GM18519 (cell line): ENCODE measurements around the gene ZYG11A.
A peak's percentile ranks its signal among the peaks of the same experiment; 100 is the strongest.
"Not testable (repeated sequence)": the region's sequence is repeated elsewhere in the genome, so short reads cannot be mapped to it uniquely, and the experiment has no call there.

Source experiments
- ATAC-seq: cut with Tn5 transposase; IDR thresholded peaks from one replicate; pipeline ENCODE4 v1.9.1; 2021; ENCODE audit warnings: mild to moderate bottlenecking, moderate library complexity; ENCODE audit not compliant: unreplicated experiment, low FRiP score

The ZYG11A gene

DNA sequence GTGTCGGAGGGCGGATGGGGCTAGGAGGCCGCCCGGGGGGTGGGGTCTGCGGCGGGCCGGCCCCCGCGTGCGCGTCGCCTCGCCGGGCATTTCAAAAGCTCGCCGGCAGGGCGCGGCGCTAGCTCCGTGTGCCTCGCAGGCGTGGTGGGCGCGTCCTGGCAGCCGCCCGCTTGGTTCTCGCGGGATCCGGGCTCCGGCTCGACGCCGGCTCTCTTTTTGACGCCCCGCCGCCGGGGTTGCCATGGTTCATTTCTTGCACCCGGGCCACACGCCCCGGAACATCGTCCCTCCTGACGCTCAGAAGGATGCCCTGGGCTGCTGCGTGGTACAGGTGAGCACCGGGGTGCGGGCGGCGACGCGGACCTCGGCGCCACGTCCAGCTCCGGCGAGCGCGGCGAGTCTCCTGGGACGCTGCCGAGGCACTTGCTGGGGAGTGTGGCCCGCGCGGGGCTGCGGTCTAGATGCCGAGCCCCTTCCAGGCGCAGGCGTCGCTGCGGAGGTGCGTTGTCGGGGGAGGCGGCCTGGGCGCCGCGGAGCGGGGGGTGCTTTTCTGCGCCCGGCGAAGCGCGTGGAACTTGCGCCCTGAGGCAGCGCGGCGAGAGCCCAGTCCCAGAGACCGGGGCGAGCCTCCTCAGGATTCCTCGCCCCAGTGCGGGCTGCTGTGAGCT, at the start of gene ZYG11A:
Gene ZYG11A, plus strand, starts transcription at position 118 of the 668 bp plus-strand sequence. Its CDS starts 124 bp downstream, at position 242.
- no peak for ATAC-seq

DNA sequence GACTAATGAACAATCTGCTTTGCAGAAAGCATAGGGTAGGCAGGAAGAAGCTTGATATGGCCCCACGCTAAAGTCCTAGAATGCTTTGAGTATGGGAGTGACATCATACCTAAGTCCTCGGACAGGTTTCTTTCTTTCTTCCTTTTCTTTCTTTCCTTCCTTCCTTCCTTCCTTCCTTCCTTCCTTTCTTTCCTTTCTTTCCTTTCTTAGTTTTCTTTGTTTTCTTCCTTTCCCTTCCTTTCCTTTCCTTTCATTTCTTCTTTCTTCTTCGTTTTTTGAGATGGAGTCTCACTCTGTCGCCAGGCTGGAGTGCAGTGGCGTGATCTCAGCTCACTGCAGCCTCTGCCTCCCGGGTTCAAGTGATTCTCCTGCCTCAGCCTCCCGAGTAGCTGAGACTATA, 48.8 kb upstream of the ZYG11A start:
- not testable (repeated sequence) for ATAC-seq

GRCh38 chr1:52795464-52795863, 47.1 kb upstream of the ZYG11A start:
- ATAC-seq = no peak

DNA sequence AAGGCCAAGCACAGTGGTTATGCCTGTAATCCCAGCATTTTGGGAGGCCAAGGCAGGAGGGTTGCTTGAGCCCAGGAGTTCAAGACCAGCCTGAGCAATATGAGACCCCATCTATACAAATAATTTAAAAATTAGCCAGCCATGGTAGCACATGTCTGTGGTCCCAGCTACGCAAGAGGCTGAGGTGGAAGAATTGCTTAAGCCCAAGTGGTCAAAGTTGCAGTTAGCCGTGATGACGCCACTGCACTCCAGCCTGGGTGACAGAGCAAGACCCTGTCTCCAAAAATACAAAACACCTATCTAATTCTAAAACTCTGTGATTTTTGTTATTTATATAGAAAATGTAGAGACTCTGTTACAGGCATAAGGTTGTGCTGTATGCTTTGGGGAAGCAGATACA, 44.2 kb upstream of the ZYG11A start:
- ATAC-seq = no peak

DNA sequence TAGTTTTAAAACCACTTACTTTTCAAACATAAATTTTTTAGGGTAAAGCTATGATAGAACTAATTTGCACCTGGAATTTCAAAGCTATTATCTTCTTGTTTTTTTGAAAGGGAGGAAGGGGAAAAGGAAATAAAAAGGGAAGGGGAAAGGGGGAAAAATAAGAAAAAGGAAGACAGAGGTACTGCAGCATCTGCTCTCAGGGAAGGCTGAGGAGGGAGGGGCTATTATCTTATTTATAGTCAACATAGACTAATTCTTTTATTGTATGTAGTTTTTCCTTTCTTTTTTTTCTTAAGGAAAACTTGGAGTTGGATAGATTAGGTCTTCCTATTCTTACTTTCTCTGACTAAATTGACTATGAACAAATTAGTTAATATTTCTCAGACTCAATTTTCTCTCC, 41.5 kb upstream of the ZYG11A start:
- no peak for ATAC-seq

GRCh38 chr1:52804083-52804482, 38.5 kb upstream of the ZYG11A start:
- not testable (repeated sequence) for ATAC-seq

- no peak for ATAC-seq
These were observed 28.1 kb upstream of the ZYG11A start for GRCh38 chr1:52814465-52814864.

DNA sequence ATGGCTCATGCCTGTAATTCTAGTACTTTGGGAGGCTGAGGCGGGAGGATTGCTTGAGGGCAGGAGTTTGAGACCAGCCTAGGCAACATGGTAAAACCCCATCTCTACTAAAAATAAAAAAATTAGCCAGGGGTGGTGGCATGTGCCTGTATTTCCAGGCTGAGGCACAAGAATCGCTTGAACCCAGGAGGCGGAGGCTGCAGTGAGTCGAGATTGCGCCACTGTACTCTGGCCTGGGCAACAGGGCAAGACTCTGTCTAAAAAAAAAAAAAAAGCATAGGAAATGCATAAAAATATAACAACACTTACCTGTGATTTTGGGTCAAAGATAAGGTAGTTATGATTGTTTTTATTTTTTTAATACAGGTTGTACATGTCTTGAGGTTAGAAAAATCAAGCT, 21.7 kb upstream of the ZYG11A start:
- not testable (repeated sequence) for ATAC-seq

- ATAC-seq = no peak
These were observed 16.7 kb upstream of the ZYG11A start for GRCh38 chr1:52825868-52826267.

GRCh38 chr1:52834798-52835197, 7.8 kb upstream of the ZYG11A start:
- no peak for ATAC-seq

DNA sequence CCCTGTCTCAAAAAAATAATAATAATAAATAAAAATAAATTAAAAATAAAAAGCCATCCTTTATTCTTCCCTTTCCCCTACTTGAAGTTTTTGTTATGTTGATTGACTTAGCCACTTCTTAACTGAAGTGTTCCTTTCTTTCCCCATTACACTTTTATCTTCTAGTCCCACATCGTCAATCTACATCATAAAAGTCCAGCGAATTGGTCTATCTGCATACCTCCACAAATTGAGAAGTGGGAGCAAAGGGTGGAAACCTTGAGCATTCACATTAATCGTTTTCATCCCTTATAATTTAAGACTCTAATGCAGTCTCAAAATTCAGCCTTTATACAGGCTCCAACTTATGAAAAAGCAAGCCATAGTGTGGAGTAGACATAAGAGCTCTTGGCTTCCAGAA, 6.5 kb upstream of the ZYG11A start:
- no peak for ATAC-seq

DNA sequence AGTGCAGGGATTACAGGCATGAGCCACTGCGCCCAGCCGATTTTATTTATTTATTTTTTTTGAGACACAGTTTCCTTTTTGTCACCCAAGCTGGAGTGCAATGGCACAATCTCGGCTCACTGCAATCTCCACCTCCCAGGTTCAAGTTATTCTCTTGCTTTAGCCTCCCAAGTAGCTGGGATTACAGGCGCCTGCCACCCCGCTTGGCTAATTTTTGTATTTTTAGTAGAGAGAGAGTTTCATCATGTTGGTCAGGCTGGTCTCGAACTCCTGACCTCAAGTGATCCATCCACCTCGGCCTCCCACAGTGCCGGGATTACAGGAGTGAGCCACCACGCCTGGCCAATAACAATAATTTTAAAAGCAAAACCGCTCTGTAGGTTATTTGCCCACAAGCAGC, 3.4 kb upstream of the ZYG11A start:
- ATAC-seq = not testable (repeated sequence)

- not testable (repeated sequence) for ATAC-seq
These were observed 2.6 kb downstream of the ZYG11A start for GRCh38 chr1:52845119-52845518.

DNA sequence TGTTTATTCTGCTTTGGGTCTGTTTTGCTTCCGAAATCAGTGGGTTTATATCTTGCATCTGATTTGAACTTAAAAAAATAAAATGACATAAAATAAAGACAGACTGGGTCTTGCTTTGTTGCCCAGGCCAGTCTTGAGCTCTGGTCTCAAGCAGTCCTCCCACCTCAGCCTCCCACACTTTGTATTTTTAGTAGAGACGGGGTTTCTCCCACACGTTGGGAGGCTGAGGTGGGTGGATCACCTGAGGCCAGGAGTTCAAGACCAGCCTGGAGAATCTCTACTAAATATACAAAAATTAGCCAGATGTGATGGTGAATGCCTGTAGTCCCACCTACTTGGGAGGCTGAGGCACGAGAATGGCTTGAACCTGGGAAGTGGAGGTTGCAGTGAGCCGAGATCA, 5.9 kb downstream of the ZYG11A start:
- no peak for ATAC-seq

DNA sequence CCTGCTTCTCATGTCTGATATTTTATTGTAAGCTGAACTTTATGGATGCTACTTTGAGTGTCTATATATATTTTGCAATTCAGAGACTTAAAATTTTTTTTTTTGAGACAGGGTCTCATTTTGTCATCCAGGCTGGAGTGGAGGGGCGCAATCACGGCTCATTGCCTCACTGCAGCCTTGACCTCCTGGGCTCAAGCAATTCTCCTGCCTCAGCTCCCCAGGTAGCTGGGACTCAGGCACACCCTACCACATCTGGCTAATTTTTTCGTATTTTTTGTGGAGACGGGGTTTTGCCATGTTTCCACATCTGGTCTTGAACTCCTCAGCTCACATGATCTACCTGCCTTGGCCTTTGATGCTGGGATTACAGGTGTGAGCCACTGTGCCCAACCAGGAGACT, 8.4 kb downstream of the ZYG11A start:
- ATAC-seq = no peak

DNA sequence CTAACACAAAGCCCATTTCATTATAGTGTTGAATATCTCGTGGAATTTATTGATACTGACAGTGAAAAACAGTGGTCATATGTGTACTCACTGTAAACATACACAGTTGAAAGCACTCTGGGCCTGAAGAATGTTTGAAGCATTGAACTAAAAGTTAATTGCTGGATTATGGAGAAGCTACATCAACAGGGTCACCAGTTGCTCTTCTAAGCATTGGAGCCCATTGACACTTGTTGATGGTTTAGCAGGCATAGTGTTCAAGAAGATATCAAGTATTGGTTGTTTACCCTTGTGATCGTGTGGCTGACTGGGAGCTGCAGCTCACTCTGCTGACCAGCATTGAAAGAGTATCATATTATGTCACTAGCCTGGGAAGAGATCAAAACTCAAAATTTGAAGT, 10.3 kb downstream of the ZYG11A start:
- ATAC-seq = no peak

GRCh38 chr1:52855584-52855983, 13.0 kb downstream of the ZYG11A start:
- ATAC-seq = no peak

DNA sequence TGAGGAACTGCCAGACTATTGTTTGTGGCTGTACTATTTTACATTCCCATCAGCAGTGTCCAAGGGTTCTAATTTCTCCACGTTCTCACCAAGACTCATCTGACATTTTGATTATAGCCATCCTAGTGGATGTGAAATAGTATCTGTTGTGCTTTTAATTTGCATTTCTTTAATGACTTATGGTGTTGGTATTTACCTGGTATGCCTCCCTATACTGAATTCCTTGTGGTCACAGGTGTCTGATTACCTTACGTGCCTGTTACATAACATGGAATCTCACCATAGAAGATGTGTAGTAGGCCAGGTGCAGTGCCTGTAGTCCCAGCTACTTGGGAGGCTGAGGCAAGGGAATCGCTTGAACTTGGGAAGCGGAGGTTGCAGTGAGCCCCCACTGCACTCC, 13.5 kb downstream of the ZYG11A start:
- ATAC-seq = no peak

DNA sequence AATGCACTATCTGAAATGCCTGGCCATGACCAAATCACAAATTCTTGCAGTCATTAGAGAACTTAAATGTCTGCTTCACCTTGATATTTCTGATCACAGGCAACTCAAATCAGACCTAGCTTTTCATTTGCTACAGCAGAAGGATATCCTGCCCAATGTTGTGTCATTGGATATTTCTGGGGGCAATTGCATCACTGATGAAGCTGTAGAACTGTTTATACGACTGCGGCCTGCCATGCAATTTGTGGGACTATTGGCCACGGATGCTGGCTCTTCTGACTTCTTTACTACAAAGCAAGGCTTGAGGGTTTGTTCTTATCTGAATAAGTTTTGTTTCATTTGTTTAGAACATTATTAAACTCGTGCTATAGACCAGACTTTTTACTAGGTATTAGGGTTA, 14.9 kb downstream of the ZYG11A start:
- no peak for ATAC-seq

DNA sequence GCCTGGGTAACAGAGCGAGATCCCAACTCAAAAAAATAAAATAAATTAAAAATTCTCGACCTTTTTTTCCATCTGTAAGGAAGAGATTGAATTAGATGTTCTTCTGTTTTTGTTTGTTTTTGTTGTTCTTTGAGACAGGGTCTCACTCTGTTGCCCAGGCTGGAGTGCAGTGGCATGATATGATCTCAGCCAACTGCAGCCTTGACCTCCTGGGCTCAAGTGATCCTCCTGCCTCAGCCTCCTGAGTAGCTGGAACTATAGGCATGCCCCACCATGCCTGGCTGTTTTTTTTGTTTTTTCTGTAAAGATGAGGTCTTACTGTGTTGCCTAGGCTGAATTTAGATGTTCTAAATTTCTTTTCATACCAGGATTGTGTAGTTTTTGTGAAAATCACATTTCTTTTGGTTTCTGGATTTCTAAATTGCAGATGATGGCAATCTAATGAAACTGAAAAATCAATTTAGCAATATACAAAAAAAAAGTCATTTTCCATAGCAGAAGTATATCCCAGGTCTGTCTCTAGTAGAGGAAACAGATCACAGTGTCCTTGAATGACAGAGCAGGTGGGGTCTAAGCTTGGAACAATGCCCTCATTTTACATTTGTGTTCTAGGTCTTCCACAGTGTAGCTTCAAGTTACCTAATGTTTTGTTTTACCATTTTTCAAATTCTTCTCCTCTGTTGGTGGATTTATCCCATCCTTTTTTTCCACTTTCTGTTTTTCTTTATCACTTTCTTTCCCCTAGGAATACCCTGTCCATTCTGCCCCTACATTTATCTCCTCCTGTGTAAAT, 20.3 kb downstream of the ZYG11A start:
- no peak for ATAC-seq

DNA sequence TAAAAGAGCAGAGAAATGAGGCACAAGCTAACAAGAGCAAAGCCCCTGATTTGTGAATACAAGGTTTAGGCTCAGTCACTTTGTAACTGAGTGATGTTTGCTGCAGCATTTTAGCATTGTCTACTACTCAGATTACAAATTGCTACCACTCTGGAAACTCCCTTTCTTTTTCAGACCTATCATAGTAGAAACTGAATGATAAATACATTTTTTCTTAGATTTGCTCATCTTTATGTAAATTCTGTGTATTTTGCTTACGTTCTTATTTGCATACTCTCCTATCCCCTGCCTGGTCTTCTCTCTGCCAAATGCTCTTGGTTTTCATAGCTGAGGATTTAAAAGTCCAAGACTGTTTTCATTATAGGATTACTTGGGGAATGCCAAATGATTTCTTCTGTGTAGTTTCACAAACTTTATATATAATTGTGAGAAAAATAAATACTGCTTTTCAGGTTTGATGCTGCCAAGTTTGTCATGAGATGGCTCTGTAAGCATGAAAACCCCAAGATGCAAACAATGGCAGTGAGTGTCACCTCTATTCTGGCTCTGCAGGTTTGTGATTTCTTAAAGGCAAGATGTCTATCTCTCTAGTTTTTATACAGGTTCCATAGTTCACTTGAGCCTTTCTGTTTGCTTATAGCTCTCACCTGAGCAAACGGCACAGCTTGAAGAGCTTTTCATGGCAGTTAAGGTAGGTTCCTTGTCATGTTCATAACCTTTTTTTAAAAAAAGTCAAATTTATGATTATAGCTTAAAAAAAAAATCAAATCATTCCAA, 24.7 kb downstream of the ZYG11A start:
- peak; percentile 90 for ATAC-seq
